Measurements from ENCODE around the gene MBNL2.

Gene MBNL2

DNA sequence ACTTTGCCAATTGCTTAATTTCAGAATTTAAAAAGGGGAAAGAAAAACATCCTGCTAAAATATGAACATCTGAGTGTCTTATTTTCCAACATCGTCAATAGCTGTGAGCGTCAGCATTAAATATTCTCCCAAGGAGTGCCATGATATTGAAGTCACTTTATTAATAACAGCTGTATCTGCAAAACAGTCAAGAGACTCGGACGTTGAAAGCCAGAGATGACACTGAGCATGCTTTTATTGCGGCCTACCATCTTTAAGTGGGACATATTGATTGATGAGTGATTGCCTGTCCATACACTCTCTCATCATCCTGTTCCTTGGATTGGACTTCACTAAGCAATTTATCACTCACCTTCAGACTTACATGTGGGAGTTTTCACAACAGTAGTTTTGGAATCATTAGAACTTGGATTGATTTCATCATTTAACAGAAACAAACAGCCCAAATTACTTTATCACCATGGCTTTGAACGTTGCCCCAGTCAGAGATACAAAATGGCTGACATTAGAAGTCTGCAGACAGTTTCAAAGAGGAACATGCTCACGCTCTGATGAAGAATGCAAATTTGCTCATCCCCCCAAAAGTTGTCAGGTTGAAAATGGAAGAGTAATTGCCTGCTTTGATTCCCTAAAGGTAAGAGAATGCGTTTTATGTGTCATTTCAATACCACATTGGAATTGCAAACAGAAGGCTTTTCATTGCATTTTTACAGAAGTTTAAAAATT lies 53.8 kb downstream of the MBNL2 start:
- TF ChIP-seq, protein P1, sequence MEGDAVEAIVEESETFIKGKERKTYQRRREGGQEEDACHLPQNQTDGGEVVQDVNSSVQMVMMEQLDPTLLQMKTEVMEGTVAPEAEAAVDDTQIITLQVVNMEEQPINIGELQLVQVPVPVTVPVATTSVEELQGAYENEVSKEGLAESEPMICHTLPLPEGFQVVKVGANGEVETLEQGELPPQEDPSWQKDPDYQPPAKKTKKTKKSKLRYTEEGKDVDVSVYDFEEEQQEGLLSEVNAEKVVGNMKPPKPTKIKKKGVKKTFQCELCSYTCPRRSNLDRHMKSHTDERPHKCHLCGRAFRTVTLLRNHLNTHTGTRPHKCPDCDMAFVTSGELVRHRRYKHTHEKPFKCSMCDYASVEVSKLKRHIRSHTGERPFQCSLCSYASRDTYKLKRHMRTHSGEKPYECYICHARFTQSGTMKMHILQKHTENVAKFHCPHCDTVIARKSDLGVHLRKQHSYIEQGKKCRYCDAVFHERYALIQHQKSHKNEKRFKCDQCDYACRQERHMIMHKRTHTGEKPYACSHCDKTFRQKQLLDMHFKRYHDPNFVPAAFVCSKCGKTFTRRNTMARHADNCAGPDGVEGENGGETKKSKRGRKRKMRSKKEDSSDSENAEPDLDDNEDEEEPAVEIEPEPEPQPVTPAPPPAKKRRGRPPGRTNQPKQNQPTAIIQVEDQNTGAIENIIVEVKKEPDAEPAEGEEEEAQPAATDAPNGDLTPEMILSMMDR (conservative IDR thresholded peaks at IDR 0.05; ENCODE audit: low read depth, low read length): no peak
- no peak for DNase-seq (ENCODE audit: low read depth)

DNA sequence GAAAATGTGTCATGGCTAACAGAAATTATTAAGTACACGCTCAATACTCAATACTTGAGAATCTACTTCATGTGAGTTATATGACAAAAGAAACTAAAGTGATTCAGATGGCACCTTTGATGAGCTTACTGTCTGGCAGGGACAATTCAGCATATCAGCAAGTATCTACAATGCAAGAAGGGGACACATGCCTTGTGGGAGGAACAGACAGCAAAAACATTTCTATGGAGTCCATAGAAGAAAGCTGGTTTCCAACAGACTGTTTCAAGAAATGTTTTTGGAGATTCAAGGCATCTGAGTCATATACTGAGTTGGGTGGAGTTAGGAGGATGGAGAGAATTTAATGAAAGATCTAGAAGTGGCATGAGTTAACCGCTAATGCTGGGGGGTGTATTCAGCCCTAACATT lies 54.7 kb downstream of the MBNL2 start:
- H3K4me3 ChIP-seq (ENCODE audit: low read depth, low read length): no peak overlapping the region
- peak; percentile 47 for DNase-seq (ENCODE audit: low read depth)
- TF ChIP-seq, protein P1 (conservative IDR thresholded peaks at IDR 0.05; ENCODE audit: low read depth, low read length): no peak

More for the DNA sequence above, 53.8 kb downstream of the MBNL2 start:
- no peak overlapping the region for H3K4me3 ChIP-seq (ENCODE audit: low read depth, low read length)

DNA sequence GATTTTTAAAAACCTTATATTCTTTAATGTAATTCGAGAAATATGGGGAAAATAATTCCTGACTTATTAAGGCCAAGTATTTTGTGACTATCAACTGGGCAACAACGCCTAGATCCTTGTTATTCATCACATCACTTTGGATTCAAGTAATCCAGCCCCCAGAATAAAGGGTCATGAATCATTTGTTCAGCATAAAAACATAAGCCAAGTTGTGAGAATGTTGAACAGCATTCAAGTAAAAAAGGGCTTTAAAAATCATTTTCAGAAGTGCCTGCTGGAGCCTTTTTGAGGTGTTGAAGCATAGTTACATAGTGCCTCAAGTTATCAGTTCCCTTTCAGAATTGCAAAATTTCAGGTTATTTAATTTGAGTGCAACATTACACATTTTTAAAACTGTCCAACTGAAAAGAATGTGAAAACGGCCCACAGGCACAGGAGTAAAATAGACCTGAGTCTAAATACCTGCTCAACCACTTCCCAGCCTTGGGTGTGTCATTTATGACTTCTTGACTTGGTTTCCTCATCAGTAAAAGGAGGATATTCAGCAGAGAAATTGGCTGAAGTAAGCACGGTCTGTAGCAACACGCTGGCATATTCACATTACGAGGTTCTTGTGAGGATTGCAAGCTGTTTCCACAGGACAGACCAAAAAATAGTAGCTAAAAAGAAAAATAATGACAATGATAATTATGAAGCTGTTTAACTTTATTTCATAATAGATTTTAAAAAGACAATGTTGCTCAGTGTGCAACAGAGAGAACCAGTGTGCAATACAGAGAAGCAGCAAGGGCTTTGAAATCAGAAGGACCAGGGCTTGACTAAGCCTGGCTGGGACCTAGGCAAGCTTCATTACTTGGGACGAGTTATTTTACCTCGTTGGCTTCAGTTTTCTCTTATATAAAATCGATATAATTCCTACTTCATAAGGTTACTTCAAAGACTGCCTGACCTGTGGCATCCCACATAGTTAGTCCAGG lies 56.6 kb downstream of the MBNL2 start:
- H3K4me3 ChIP-seq (ENCODE audit: low read depth, low read length): no peak overlapping the region
- TF ChIP-seq, protein P1 (conservative IDR thresholded peaks at IDR 0.05; ENCODE audit: low read depth, low read length): no peak
- no peak for DNase-seq (ENCODE audit: low read depth)

DNA sequence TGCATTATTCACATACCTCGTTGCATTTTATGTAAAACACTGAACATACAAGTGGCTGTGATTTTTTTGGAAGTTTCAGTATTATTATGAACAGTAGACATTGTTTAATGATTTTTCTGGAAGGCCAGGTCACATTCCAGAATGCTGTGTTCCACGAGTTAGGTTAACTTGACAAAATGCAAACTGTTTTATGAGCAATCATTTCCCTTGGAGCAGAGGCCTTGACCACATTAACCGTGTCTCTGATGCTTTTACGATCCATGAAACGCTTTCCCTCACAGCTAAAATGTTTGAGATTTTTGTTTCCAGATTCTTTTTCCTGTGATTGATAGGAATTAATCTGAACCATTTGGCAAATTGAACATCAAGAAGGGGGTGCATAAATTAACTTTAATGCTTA lies 57.8 kb downstream of the MBNL2 start:
- peak; percentile 68 for DNase-seq (ENCODE audit: low read depth)
- no peak overlapping the region for H3K4me3 ChIP-seq (ENCODE audit: low read depth, low read length)
- TF ChIP-seq, protein P1 (conservative IDR thresholded peaks at IDR 0.05; ENCODE audit: low read depth, low read length): no peak

DNA sequence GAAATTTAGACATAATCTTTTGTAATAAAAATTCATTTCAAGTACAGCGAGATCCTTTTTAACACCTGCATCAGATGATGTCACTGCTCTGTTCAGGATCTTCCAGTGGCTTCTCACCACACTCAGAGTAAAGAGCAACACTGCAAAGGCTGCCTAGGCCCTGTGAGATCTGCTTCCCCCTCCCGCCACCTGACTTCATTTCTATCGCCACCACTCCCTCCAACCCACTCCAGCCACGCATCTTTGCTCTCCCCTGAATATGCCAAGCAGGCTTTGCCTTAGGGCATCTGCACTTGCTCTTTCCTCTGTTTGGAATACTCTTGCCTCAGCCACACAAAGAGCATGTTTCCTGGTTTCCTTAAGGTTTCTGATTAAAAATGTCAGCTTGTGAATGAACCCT lies 58.3 kb downstream of the MBNL2 start:
- no peak for DNase-seq (ENCODE audit: low read depth)
- TF ChIP-seq, protein P1 (conservative IDR thresholded peaks at IDR 0.05; ENCODE audit: low read depth, low read length): no peak
- no peak overlapping the region for H3K4me3 ChIP-seq (ENCODE audit: low read depth, low read length)

DNA sequence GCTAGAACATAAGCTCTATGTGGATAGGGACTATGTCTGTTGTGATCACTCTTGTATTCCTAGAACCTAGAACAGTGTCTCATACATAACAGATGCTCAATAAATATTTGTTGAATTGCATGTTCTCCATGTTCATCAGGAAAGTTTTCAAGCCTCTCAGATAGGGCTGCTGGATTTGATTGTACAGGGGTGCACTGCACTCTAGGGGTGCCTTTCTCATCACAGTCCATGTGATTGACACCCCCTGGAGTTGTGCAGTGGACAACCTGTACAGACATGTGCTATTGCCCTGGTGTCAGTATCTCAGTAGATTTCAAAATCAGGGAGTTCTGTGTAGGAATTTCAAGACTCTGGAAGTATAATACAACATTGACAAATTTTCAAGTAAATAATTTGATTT lies 58.9 kb downstream of the MBNL2 start:
- no peak for DNase-seq (ENCODE audit: low read depth)
- H3K4me3 ChIP-seq (ENCODE audit: low read depth, low read length): no peak overlapping the region
- TF ChIP-seq, protein P1 (conservative IDR thresholded peaks at IDR 0.05; ENCODE audit: low read depth, low read length): no peak
